ENCODE measurements around the gene KATNB1. TPM values are rescaled to one million over a fixed set of nuclear protein-coding genes. Genes with fewer than 3 reads are reported as not detected.

KATNB1 gene
- total and polyA plus RNA-seq, 2 of the 8 experiments (the other 6 are each of a cell fraction or from before 2014, with no cell fraction given): 50.2 to 60.4 TPM

DNA sequence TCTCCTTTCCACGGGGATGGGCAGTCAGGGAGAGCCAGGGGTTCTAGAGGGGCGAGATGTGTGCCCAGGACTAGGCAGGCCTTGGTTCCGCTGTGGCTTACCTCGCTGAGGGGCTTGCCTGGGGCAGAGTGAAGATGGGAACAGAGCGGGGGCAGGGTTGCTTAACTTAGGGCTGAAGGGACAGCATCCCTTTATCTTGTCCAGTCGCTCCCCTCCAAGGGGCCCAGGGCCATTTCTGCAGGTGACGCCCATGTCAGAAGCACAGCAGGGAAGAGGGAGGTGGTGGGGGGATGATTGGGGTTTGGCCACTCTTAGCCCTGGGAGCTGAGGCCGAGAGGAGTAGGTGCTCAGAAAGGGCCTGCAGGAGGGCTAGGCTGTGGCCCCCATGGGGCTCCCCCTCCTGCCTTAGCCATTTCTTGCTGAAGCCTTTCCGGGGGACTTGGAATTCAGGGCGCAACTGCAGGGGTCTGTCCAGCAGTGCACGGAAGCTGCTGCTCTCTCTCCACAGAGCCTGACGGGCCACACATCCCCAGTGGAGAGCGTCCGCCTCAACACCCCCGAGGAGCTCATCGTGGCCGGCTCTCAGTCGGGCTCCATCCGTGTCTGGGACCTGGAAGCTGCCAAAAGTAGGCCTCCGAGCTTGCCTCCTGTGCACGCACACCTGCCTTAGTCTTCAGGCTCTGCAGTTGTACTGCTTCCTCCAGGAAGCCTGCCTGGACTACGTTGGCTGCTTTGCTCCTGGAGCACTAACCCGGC lies 8.5 kb downstream of the KATNB1 start:
- no peak overlapping the region for H3K14ac ChIP-seq (ENCODE audit: insufficient read length)
- H2BK20ac ChIP-seq (ENCODE audit: low read length): no peak overlapping the region
- no peak overlapping the region for H2AK5ac ChIP-seq (ENCODE audit: low read depth, low read length)
- H3K27me3 ChIP-seq (replicated peaks in 1 of 4; ENCODE audit: control insufficient read depth in 3 of 4, extremely low read depth in 1 of 4, insufficient read depth in 3 of 4, low read length in 3 of 4): no peaks in the 10 kb centered on the region
- H4K8ac ChIP-seq (ENCODE audit: extremely low read depth, insufficient read depth, low read length): no peak overlapping the region
- no peak overlapping the region for H2BK15ac ChIP-seq (ENCODE audit: low read length)
- H3K18ac ChIP-seq (ENCODE audit: extremely low read depth, low read length): no peak overlapping the region
- H3K56ac ChIP-seq (replicated peaks; ENCODE audit: insufficient read length, low read depth, low read length): no peak overlapping the region
- H4K5ac ChIP-seq (ENCODE audit: insufficient read length, low read depth, low read length): no peak overlapping the region
- no peak overlapping the region for H3K9ac ChIP-seq (replicated peaks in 1 of 4; ENCODE audit: extremely low read depth in 1 of 4, low read depth in 3 of 4, low read length in 3 of 4)
- H3K79me2 ChIP-seq (ENCODE audit: control insufficient read depth in 1 of 2, insufficient read depth in 2 of 2, low read length in 2 of 2): no peaks in the 10 kb centered on the region
- no peak overlapping the region for H3K4ac ChIP-seq (replicated peaks; ENCODE audit: insufficient read length, low read depth, low read length)
- H3K23me2 ChIP-seq (ENCODE audit: low read depth, low read length): no peaks in the 10 kb centered on the region
- peaks cover 0 to 9% of the 10 kb centered on the region in 2 experiments for H4K20me1 ChIP-seq (replicated peaks in 1 of 2; ENCODE audit: control insufficient read depth in 1 of 2, insufficient read depth in 2 of 2, low read length in 2 of 2)
- no peaks in the 10 kb centered on the region for H3K9me3 ChIP-seq (ENCODE audit: insufficient read depth in 2 of 2, low read depth in 1 of 2, low read length in 1 of 2)
- ChIA-PET CTCF (ENCODE audit: partially characterized antibody) (interaction anchor here (0.7 to 3.2 kb wide), 4 partner anchors 9 to 167 kb away, joined by 3 to 18 read pairs (median 4); no protein-coding TSS in a partner anchor), POLR2A (ENCODE audit: partially characterized antibody) (interaction anchor here (1.0 kb wide), 1 partner anchor 10 kb away, joined by 4 read pairs; no protein-coding TSS in a partner anchor)
- no peak for TF ChIP-seq BCL11A (IDR thresholded peaks at IDR 0.05; ENCODE audit: low read depth in 2 of 2, low read length in 2 of 2)
- TF ChIP-seq CBX8 (IDR thresholded peaks at IDR 0.05; ENCODE audit: borderline replicate concordance, low read depth, low read length): no peak
- TF ChIP-seq TAF1 (IDR thresholded peaks at IDR 0.05; ENCODE audit: low read depth, low read length): no peak
- TF ChIP-seq BACH1 (IDR thresholded peaks at IDR 0.05; ENCODE audit: low read length): no peak
- TF ChIP-seq GTF2F1 (IDR thresholded peaks at IDR 0.05; ENCODE audit: borderline replicate concordance, low read depth, low read length): no peak
- TF ChIP-seq FOSL1 (IDR thresholded peaks at IDR 0.05; ENCODE audit: insufficient read depth, low read depth, low read length): no peak
- TF ChIP-seq POLR2AphosphoS5 (IDR thresholded peaks at IDR 0.05; ENCODE audit: low read depth, low read length): no peak
- no peak for TF ChIP-seq SIRT6 (IDR thresholded peaks at IDR 0.05; ENCODE audit: low read length)
- no peak overlapping the region for H2BK120ac ChIP-seq (replicated peaks; ENCODE audit: low read depth, low read length)
- no peak overlapping the region for H4K91ac ChIP-seq (replicated peaks; ENCODE audit: insufficient read length, low read length)
- H2BK5ac ChIP-seq (ENCODE audit: low read depth, low read length): no peak overlapping the region; the same call in 1 of the 2 replicates
- H3K23ac ChIP-seq (ENCODE audit: insufficient read length): no peak overlapping the region
- no peak overlapping the region for H2AFZ ChIP-seq (ENCODE audit: low read length)
- FAIRE-seq (no peak), DNase-seq (ENCODE audit: low read depth in 1 of 2, low spot score in 2 of 2) (no peak)
- no peak overlapping the region for H3K4me3 ChIP-seq (ENCODE audit: extremely low read depth in 1 of 4, insufficient read depth in 2 of 4, low read depth in 3 of 4, low read length in 4 of 4)
- 79% methylated on average over 16 of the region's 23 CpGs; no CpG with 5 or more reads in 1 of the 2 experiments for WGBS, 2 experiments (ENCODE audit: extremely low coverage in 1 of 2, insufficient coverage in 1 of 2, insufficient read length in 1 of 2, insufficient replicate concordance in 2 of 2, low coverage in 1 of 2, low lambda C conversion rate in 2 of 2, missing lambda C conversion rate in 1 of 2)
- no peak overlapping the region for H3K4me2 ChIP-seq (ENCODE audit: insufficient read depth in 1 of 2, low read depth in 2 of 2, low read length in 2 of 2)
- H3K27ac ChIP-seq (ENCODE audit: low read depth, low read length): no peak overlapping the region
- no peaks in the 10 kb centered on the region for H3K4me1 ChIP-seq (replicated peaks in 1 of 4; ENCODE audit: control insufficient read depth in 3 of 4, insufficient read depth in 4 of 4, low read length in 3 of 4)
- no peak overlapping the region for H2BK12ac ChIP-seq (ENCODE audit: low read depth, low read length)
- no peaks in the 10 kb centered on the region for H3K79me1 ChIP-seq (ENCODE audit: low read depth, low read length)
- no peaks in the 10 kb centered on the region; a peak in 4 of 8 replicates for H3K36me3 ChIP-seq (ENCODE audit: control insufficient read depth in 2 of 4, insufficient read depth in 4 of 4, low read length in 3 of 4)

Data from H1 (cell line).